Middle frontal gyrus (tissue), 1 donor: ENCODE results near the gene UBAC1.

Source experiments
- DNase-seq: peaks from one replicate; pipeline ENCODE4 v3.0.0-alpha.2; 2015; ENCODE audit warnings: low spot score; ENCODE audit errors: extremely low spot score

Gene UBAC1

GRCh38 chr9:135885100-135885853 is 75.9 kb downstream of the UBAC1 start:
- DNase-seq = no peak

- DNase-seq = no peak
These were observed 76.7 kb downstream of the UBAC1 start for GRCh38 chr9:135884328-135885035.

GRCh38 chr9:135883410-135884089 is 77.6 kb downstream of the UBAC1 start:
- DNase-seq = no peak
